HG02623 (cell line): ENCODE measurements around the gene GPR85.
"Not testable (repeated sequence)": the region's sequence is repeated elsewhere in the genome, so short reads cannot be mapped to it uniquely, and the experiment has no call there.

Source experiments
- ATAC-seq: cut with Tn5 transposase; IDR thresholded peaks from one replicate; pipeline ENCODE4 v1.9.1; 2021; ENCODE audit warnings: moderate library complexity; ENCODE audit not compliant: unreplicated experiment

Gene GPR85

GRCh38 chr7:113086431-113086888 is at the start of gene GPR85:
Gene GPR85 (minus strand): TSS chr7:113086827. CDS start chr7:113084721, 2,106 bp downstream.
- ATAC-seq = peak; percentile 85

GRCh38 chr7:113134025-113134424 is 47.4 kb upstream of the GPR85 start:
- ATAC-seq = no peak

GRCh38 chr7:113131367-113131766 is 44.7 kb upstream of the GPR85 start:
- ATAC-seq = no peak

- no peak for ATAC-seq
Measured at GRCh38 chr7:113128031-113128430, 41.4 kb upstream of the GPR85 start.

GRCh38 chr7:113125728-113126127 is 39.1 kb upstream of the GPR85 start:
- no peak for ATAC-seq

GRCh38 chr7:113122744-113123143 is 36.1 kb upstream of the GPR85 start:
- ATAC-seq = no peak

- no peak for ATAC-seq
Measured at GRCh38 chr7:113120647-113121046, 34.0 kb upstream of the GPR85 start.

- no peak for ATAC-seq
Measured at GRCh38 chr7:113119429-113119828, 32.8 kb upstream of the GPR85 start.

GRCh38 chr7:113118074-113118959 is 31.7 kb upstream of the GPR85 start, which contains the start of gene SMIM30:
Gene SMIM30 (minus strand): TSS chr7:113118554. CDS start chr7:113117578, 976 bp downstream.
- peak; percentile 99 for ATAC-seq

GRCh38 chr7:113117374-113117774 is 30.7 kb upstream of the GPR85 start:
- ATAC-seq = not testable (repeated sequence)

GRCh38 chr7:113113912-113114311 is 27.3 kb upstream of the GPR85 start:
- peak; percentile 21 for ATAC-seq

GRCh38 chr7:113109718-113110117 is 23.1 kb upstream of the GPR85 start:
- no peak for ATAC-seq

- ATAC-seq = no peak
Measured at GRCh38 chr7:113100121-113100603, 13.5 kb upstream of the GPR85 start.

- ATAC-seq = no peak
Measured at GRCh38 chr7:113099284-113099919, 12.8 kb upstream of the GPR85 start.

- no peak for ATAC-seq
Measured at GRCh38 chr7:113094517-113095249, 8.1 kb upstream of the GPR85 start.

- ATAC-seq = no peak
Measured at GRCh38 chr7:113093561-113093960, 6.9 kb upstream of the GPR85 start.

- no peak for ATAC-seq
Measured at GRCh38 chr7:113092762-113093161, 6.1 kb upstream of the GPR85 start.

GRCh38 chr7:113087071-113087998 is 708 bp upstream of the GPR85 start:
- no peak for ATAC-seq

- no peak for ATAC-seq
Measured at GRCh38 chr7:113085781-113086390, 741 bp downstream of the GPR85 start.
